ENCODE data around the gene ABHD13. TPM values are rescaled to one million over a fixed set of nuclear protein-coding genes. Genes with fewer than 3 reads are reported as not detected.

ABHD13 gene
- total RNA-seq, 1 experiment from 2014 or later = 4.1 TPM

DNA sequence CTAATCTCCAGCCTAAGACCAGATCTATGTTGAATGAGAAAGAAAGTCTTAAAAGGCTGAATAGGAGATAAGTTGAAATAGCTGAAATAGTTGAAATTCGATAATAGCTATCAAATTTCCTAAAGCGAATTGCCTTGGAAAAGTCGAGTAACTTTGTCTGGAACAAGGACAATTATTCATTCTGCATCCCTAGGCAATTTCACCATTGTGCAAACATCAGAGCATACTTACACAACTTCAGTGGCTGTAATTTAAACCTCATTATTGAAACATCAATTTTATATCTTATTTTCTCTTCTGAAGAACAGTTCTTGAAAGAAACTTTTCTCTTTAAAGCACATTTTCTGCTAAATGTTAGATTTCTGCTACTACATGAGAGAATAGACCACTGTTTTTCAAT is 64.9 kb downstream of the ABHD13 start:
- Histone ChIP-seq H3K27me3 (ENCODE audit: insufficient read depth, low read length) (no peaks in the 10 kb centered on the region; the same call in 1 of the 2 replicates), H3K4me1 (ENCODE audit: control insufficient read depth in 1 of 2, insufficient read depth in 2 of 2, low read length in 2 of 2) (no peaks in the 10 kb centered on the region), H3K9me3 (ENCODE audit: control insufficient read depth in 1 of 2, insufficient read depth in 1 of 2, low read depth in 1 of 2, low read length in 2 of 2) (no peaks in the 10 kb centered on the region), H3K4me3 (replicated peaks in 1 of 2; ENCODE audit: low read depth in 1 of 2, low read length in 2 of 2) (no peak overlapping the region), H3K36me3 (ENCODE audit: control insufficient read depth in 1 of 2, insufficient read depth in 2 of 2, low read length in 2 of 2) (no peaks in the 10 kb centered on the region), H3K79me2 (ENCODE audit: insufficient read depth, low read length) (no peaks in the 10 kb centered on the region), H3K4me2 (ENCODE audit: low read length) (no peak overlapping the region), H3K27ac (ENCODE audit: low read depth, low read length) (no peak overlapping the region), H3K9ac (ENCODE audit: low read length) (no peak overlapping the region), H4K20me1 (ENCODE audit: insufficient read depth) (no peaks in the 10 kb centered on the region), H2AFZ (ENCODE audit: low read depth, low read length, poor library complexity, severe bottlenecking) (no peak overlapping the region), H3K9me2 (ENCODE audit: insufficient read depth) (no peaks in the 10 kb centered on the region)
- ChIA-PET CTCF (no interaction called here), POLR2A (no interaction called here), RAD21 (ENCODE audit: low non-redundant PET in 1 of 2, low total read pairs in 2 of 2, uncharacterized antibody in 2 of 2, unreplicated experiment in 2 of 2) (no interaction called here)
- no peak for TF ChIP-seq POLR2A (IDR thresholded peaks at IDR 0.05; ENCODE audit: borderline replicate concordance, extremely low read depth, insufficient read depth, insufficient read length)
- no peak for TF ChIP-seq ZFX (IDR thresholded peaks at IDR 0.05)
- TF ChIP-seq YY1 (IDR thresholded peaks at IDR 0.05; ENCODE audit: extremely low read depth, insufficient replicate concordance, low read depth, low read length) = no peak
- TF ChIP-seq, protein P1, sequence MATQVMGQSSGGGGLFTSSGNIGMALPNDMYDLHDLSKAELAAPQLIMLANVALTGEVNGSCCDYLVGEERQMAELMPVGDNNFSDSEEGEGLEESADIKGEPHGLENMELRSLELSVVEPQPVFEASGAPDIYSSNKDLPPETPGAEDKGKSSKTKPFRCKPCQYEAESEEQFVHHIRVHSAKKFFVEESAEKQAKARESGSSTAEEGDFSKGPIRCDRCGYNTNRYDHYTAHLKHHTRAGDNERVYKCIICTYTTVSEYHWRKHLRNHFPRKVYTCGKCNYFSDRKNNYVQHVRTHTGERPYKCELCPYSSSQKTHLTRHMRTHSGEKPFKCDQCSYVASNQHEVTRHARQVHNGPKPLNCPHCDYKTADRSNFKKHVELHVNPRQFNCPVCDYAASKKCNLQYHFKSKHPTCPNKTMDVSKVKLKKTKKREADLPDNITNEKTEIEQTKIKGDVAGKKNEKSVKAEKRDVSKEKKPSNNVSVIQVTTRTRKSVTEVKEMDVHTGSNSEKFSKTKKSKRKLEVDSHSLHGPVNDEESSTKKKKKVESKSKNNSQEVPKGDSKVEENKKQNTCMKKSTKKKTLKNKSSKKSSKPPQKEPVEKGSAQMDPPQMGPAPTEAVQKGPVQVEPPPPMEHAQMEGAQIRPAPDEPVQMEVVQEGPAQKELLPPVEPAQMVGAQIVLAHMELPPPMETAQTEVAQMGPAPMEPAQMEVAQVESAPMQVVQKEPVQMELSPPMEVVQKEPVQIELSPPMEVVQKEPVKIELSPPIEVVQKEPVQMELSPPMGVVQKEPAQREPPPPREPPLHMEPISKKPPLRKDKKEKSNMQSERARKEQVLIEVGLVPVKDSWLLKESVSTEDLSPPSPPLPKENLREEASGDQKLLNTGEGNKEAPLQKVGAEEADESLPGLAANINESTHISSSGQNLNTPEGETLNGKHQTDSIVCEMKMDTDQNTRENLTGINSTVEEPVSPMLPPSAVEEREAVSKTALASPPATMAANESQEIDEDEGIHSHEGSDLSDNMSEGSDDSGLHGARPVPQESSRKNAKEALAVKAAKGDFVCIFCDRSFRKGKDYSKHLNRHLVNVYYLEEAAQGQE (IDR thresholded peaks at IDR 0.05; ENCODE audit: low read depth) = no peak
- intact Hi-C loops (cut with micrococcal nuclease) = no loop called here
- no TSS peak for BruUV-seq (replicated peaks)
- ATAC-seq (no peak), DNase-seq (ENCODE audit: low read depth, low spot score) (no peak)

Other genes starting within 250 kb of the ABHD13 start
- 7.4 TPM for gene LIG4, start 2.9 kb upstream of the ABHD13 start, total RNA-seq (2021; ENCODE audit: unreplicated experiment)
- 1.3 TPM for gene TNFSF13B, start 51.3 kb downstream of the ABHD13 start, total RNA-seq (2021; ENCODE audit: unreplicated experiment)

Measured in HCT116 (cell line).